Prostate gland (tissue), 2 donors: Measurements from ENCODE around the gene KCTD11. TPM values are rescaled to one million over a fixed set of nuclear protein-coding genes. Genes with fewer than 3 reads are reported as not detected.
"Not testable (repeated sequence)": the region's sequence is repeated elsewhere in the genome, so short reads cannot be mapped to it uniquely, and the experiment has no call there.

Experiments used
- DNase-seq: peaks from one replicate; pipeline ENCODE4 v3.0.0-alpha.2; 2019; ENCODE audit warnings: low spot score
- H3K27ac ChIP-seq, 2 donors: fragments of 200-600 bp; sonication (generic); 2 replicates each; pipeline ENCODE4 v1.5.1; 2017 to 2019
- H3K27me3 ChIP-seq: fragments of 200-600 bp; sonication (generic); replicated peaks from 2 replicates; pipeline ENCODE4 v1.5.1; 2019; ENCODE audit not compliant: insufficient read depth
- H3K36me3 ChIP-seq, 2 donors: fragments of 200-600 bp; sonication (generic); 1 replicate in 1 of 2; 2 replicates in 1 of 2; pipeline versions ENCODE4 v1.5.1 to v1.8.1; 2017 to 2019
- H3K4me1 ChIP-seq: fragments of 200-600 bp; sonication (generic); replicated peaks from 2 replicates; pipeline ENCODE4 v1.5.1; 2019
- H3K4me3 ChIP-seq, 2 donors: fragments of 200-600 bp; sonication (generic); 2 replicates each; pipeline ENCODE4 v1.5.1; 2017 to 2019
- H3K9me3 ChIP-seq: fragments of 200-600 bp; sonication (generic); 2 replicates; pipeline ENCODE4 v1.5.1; 2017
- CTCF ChIP-seq, 4 experiments: fragments of 200-600 bp in 2 of 4; fragments of 450-650 bp in 2 of 4; sonication (generic) in 2 of 4; IDR thresholded peaks; 1 replicate in 3 of 4; 2 replicates in 1 of 4; pipeline ENCODE4 v1.5.1; 2016 to 2019; ENCODE audit warnings: antibody characterized with exemption in 4 of 4, mild to moderate bottlenecking in 2 of 4, moderate library complexity in 2 of 4
- POLR2A ChIP-seq: fragments of 450-650 bp; IDR thresholded peaks from one replicate; pipeline ENCODE4 v1.6.1; 2016; ENCODE audit warnings: antibody characterized with exemption, mild to moderate bottlenecking
- POLR2AphosphoS5 ChIP-seq: sonication (generic); formaldehyde crosslinking; IDR thresholded peaks from one replicate; pipeline ENCODE4 v1.6.1; 2017; ENCODE audit warnings: antibody characterized with exemption
- WGBS: methylation state at CpG from one replicate; pipeline ENCODE4 v1.1.5; 2018; 5-methylcytosine and 5-hydroxymethylcytosine counted together
- intact Hi-C: fragments of 100-400 bp; cut with DNase I; formaldehyde crosslinking; loops from one replicate; pipeline ENCODE4 v1.14.2; 2022
- total RNA-seq, 2 donors: library from RNA; depleted of rRNA; stranded (reverse); fragments of >200 nt; gene quantifications; one replicate each; pipeline ENCODE4 v1.1.0, GENCODE V29; 2016

KCTD11 gene
- total RNA-seq, 2 donors from 2014 or later = 8.9 to 15.2 TPM

- intact Hi-C loops = no loop called here
- H3K36me3 ChIP-seq = no peaks in the 10 kb centered on the region
- peak; percentile 69 for DNase-seq
- H3K4me3 ChIP-seq = peak overlapping the region; percentile 72 to 87
- peaks cover 6% of the 10 kb centered on the region for H3K4me1 ChIP-seq
- no peaks in the 10 kb centered on the region for H3K9me3 ChIP-seq
- WGBS = under 1% methylated on average over 28 of the region's 34 CpGs
- H3K27ac ChIP-seq = peak overlapping the region; percentile 82 to 84
- no peaks in the 10 kb centered on the region for H3K27me3 ChIP-seq
- TF ChIP-seq CTCF (IDR thresholded peaks at IDR 0.05) (no peak), POLR2A (no peak), POLR2AphosphoS5 (no peak)
Observed at GRCh38 chr17:7329997-7330637, 21.8 kb upstream of the KCTD11 start.

GRCh38 chr17:7330638-7331015 is 21.3 kb upstream of the KCTD11 start:
- intact Hi-C loops = no loop called here
- H3K36me3 ChIP-seq = no peaks in the 10 kb centered on the region
- peaks cover 6% of the 10 kb centered on the region for H3K4me1 ChIP-seq
- peak overlapping the region; percentile 72 to 87 for H3K4me3 ChIP-seq
- no peak for DNase-seq
- peak overlapping the region; percentile 82 to 84 for H3K27ac ChIP-seq
- WGBS = 58% methylated on average over 10 of the region's 13 CpGs
- no peak for TF ChIP-seq CTCF (IDR thresholded peaks at IDR 0.05)
- no peak for TF ChIP-seq POLR2A
- TF ChIP-seq POLR2AphosphoS5 = no peak
- H3K9me3 ChIP-seq = no peaks in the 10 kb centered on the region
- no peaks in the 10 kb centered on the region for H3K27me3 ChIP-seq

- no peak for DNase-seq
- no peak overlapping the region for H3K27ac ChIP-seq
- H3K4me3 ChIP-seq = no peak overlapping the region
- H3K36me3 ChIP-seq = no peaks in the 10 kb centered on the region
- TF ChIP-seq POLR2A (no peak), POLR2AphosphoS5 (no peak), CTCF (IDR thresholded peaks at IDR 0.05) (no peak)
- no peaks in the 10 kb centered on the region for H3K9me3 ChIP-seq
- 51% methylated on average over 7 of the region's 7 CpGs for WGBS
- H3K27me3 ChIP-seq = no peaks in the 10 kb centered on the region
- peaks cover 6% of the 10 kb centered on the region for H3K4me1 ChIP-seq
- intact Hi-C loops = no loop called here
Observed at GRCh38 chr17:7332111-7332510, 19.9 kb upstream of the KCTD11 start.

- WGBS = 42% methylated on average over 14 of the region's 14 CpGs
- DNase-seq, intact Hi-C loops: not testable (repeated sequence)
Observed at GRCh38 chr17:7332600-7333069, 19.3 kb upstream of the KCTD11 start.

GRCh38 chr17:7334938-7335538 is 16.9 kb upstream of the KCTD11 start:
- no peaks in the 10 kb centered on the region for H3K36me3 ChIP-seq
- no peak overlapping the region for H3K27ac ChIP-seq
- peaks cover 6% of the 10 kb centered on the region for H3K4me1 ChIP-seq
- no peak overlapping the region for H3K4me3 ChIP-seq
- WGBS = 82% methylated on average over 3 of the region's 3 CpGs
- no peak for DNase-seq
- no peaks in the 10 kb centered on the region for H3K27me3 ChIP-seq
- H3K9me3 ChIP-seq = no peaks in the 10 kb centered on the region
- intact Hi-C loops = no loop called here
- TF ChIP-seq CTCF (IDR thresholded peaks at IDR 0.05) (no peak), POLR2A (no peak), POLR2AphosphoS5 (no peak)

More at GRCh38 chr17:7332600-7333069, 19.3 kb upstream of the KCTD11 start:
- H3K4me1 ChIP-seq, H3K36me3 ChIP-seq, H3K27ac ChIP-seq, H3K27me3 ChIP-seq, H3K4me3 ChIP-seq, H3K9me3 ChIP-seq: not testable (repeated sequence)

- DNase-seq, H3K9me3 ChIP-seq, H3K36me3 ChIP-seq, H3K4me3 ChIP-seq, H3K27ac ChIP-seq, H3K27me3 ChIP-seq, intact Hi-C loops, H3K4me1 ChIP-seq: not testable (repeated sequence)
- 86% methylated on average over 13 of the region's 13 CpGs for WGBS
Observed at GRCh38 chr17:7335765-7336164, 16.2 kb upstream of the KCTD11 start.
